Neural progenitor cell (in vitro differentiated cells): Measurements from ENCODE around the gene DNAJC30. TPM values are rescaled to one million over a fixed set of nuclear protein-coding genes. Genes with fewer than 3 reads are reported as not detected.

Experiments
- DNase-seq: peaks from one replicate; pipeline ENCODE4 v3.0.0-alpha.2; 2016; ENCODE audit warnings: low spot score
- H2AFZ ChIP-seq: fragments of 200-600 bp; sonication (generic); replicated peaks from 2 replicates; pipeline ENCODE4 v1.6.1; 2016; ENCODE audit warnings: antibody characterized with exemption
- H3F3A ChIP-seq: fragments of 200-600 bp; sonication (generic); 2 replicates; pipeline ENCODE4 v1.6.1; 2016; ENCODE audit warnings: antibody characterized with exemption, low read depth
- H3K27ac ChIP-seq: fragments of 200-600 bp; sonication (generic); 2 replicates; pipeline ENCODE4 v1.5.1; 2016; ENCODE audit warnings: mild to moderate bottlenecking
- H3K27me3 ChIP-seq: fragments of 200-600 bp; sonication (generic); 2 replicates; pipeline ENCODE4 v1.6.1; 2016; ENCODE audit warnings: mild to moderate bottlenecking, moderate library complexity
- H3K36me3 ChIP-seq: fragments of 200-600 bp; sonication (generic); 2 replicates; pipeline ENCODE4 v1.5.1; 2016
- H3K4me1 ChIP-seq: fragments of 200-600 bp; sonication (generic); 2 replicates; pipeline ENCODE4 v1.6.1; 2016; ENCODE audit warnings: mixed run types
- H3K4me2 ChIP-seq: fragments of 200-600 bp; sonication (generic); 2 replicates; pipeline ENCODE4 v1.6.1; 2016
- H3K4me3 ChIP-seq: fragments of 200-600 bp; sonication (generic); 2 replicates; pipeline ENCODE4 v1.5.1; 2016
- H3K79me2 ChIP-seq: fragments of 200-600 bp; sonication (generic); 2 replicates; pipeline ENCODE4 v1.6.1; 2016; ENCODE audit warnings: low read depth
- H3K9ac ChIP-seq: fragments of 200-600 bp; sonication (generic); 2 replicates; pipeline ENCODE4 v1.6.1; 2016
- H3K9me3 ChIP-seq: fragments of 200-600 bp; sonication (generic); 2 replicates; pipeline ENCODE4 v1.5.1; 2016; ENCODE audit warnings: low read depth
- H4K20me1 ChIP-seq: fragments of 200-600 bp; sonication (generic); 2 replicates; pipeline ENCODE4 v1.6.1; 2016; ENCODE audit warnings: low read depth
- H3K27ac Mint-ChIP-seq: 3 replicates; pipeline ENCODE4 v1.8.0; 2021; ENCODE audit warnings: mixed read lengths
- H3K27me3 Mint-ChIP-seq: 2 replicates; pipeline ENCODE4 v1.8.0; 2022; ENCODE audit warnings: low read depth, mild to moderate bottlenecking, inconsistent platforms, moderate library complexity, mixed read lengths; ENCODE audit not compliant: insufficient read depth
- H3K36me3 Mint-ChIP-seq: 3 replicates; pipeline ENCODE4 v1.8.0; 2021; ENCODE audit warnings: mixed read lengths
- H3K4me1 Mint-ChIP-seq: 3 replicates; pipeline ENCODE4 v1.8.0; 2021; ENCODE audit warnings: mixed read lengths
- H3K4me3 Mint-ChIP-seq: 3 replicates; pipeline ENCODE4 v1.8.0; 2021; ENCODE audit warnings: mild to moderate bottlenecking, moderate library complexity, mixed read lengths
- H3K9me3 Mint-ChIP-seq: 3 replicates; pipeline ENCODE4 v1.8.0; 2020; ENCODE audit warnings: mixed read lengths
- EZH2 ChIP-seq: fragments of 200-600 bp; sonication (generic); IDR thresholded peaks from 2 replicates; pipeline ENCODE4 v1.6.1; 2017; ENCODE audit warnings: antibody characterized with exemption, mild to moderate bottlenecking, moderate library complexity
- EZH2phosphoT487 ChIP-seq: fragments of 200-600 bp; sonication (generic); IDR thresholded peaks from 2 replicates; pipeline ENCODE4 v1.6.1; 2017; ENCODE audit warnings: antibody characterized with exemption
- total RNA-seq: library from RNA; depleted of rRNA; stranded (reverse); fragments of >200 nt; gene quantifications from 2 replicates; pipeline ENCODE4 v1.2.3, GENCODE V29; 2015; ENCODE audit warnings: low replicate concordance
- TF ChIP-seq, protein P1 (sequence below): fragments of 200-600 bp; sonication (generic); IDR thresholded peaks from 2 replicates; pipeline ENCODE4 v1.5.1; 2017; ENCODE audit warnings: antibody characterized with exemption, mild to moderate bottlenecking

Gene DNAJC30
- total RNA-seq, 1 donor from 2014 or later: 0.94 TPM

DNA sequence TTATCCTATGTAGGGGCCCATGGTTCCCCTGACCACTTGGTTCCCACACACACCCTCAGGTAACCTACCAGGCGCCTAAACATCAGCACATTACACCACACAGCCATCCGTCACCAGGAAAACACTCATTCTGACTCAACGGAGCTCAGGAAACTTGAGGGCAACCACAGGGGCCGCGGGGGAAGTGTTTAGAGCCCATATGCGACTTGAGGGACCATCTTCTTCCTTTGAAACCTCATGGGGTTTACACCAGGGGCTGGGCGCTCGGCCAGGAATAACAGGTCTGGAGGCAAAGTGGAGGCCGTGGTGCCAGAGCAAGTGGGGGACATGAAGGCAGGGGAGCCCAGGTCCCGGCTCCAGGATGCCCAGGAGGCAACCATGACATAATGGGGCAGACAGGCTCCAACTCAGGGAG, 34.7 kb upstream of the DNAJC30 start:
- H3K9ac ChIP-seq: no peak overlapping the region

DNA sequence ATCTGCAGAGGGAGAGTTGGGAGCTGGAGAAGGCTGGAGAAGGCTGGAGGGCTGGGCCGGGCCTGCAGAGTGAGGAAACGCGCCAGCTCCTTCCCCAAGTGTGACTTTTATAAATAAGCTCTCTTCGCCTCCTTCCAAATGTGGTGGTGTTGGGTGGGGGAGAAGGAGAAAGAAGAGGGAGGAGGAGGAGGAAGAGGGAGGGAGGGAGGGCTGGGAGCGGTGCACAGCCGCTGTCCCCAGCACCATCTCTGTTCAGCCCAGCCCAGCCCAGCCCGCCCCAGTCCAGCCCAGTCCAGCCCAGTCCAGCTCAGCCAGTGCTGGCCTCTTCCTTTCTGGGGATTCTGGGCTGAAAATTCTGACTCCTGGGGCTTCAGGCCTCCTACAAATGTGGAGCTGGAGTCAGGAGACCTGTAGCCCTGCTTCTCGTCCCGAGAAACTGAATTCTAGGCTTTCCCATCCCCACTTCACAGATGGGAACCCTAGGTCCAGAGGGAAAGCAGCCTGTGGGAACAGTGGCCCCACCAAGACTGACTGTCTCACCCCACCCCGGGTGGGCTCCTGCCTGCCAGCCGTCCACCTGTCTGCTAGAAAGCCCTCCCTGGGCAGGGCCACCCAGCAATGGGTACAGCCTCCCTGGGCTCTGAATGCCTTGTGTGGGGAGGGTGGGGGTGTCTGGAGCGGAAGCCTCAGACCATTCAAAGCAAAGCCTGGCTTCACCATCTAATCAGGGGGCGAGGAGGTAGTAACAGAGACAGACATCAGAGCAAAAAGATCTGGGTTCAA, 34.0 kb upstream of the DNAJC30 start:
- no peak overlapping the region for H3K27ac Mint-ChIP-seq
- H3K4me2 ChIP-seq: no peak overlapping the region
- H3K4me3 Mint-ChIP-seq: peak overlapping the region; percentile 80
- no peaks in the 10 kb centered on the region for H3K36me3 ChIP-seq
- no peaks in the 10 kb centered on the region for H3F3A ChIP-seq
- no peaks in the 10 kb centered on the region for H3K4me1 ChIP-seq
- H4K20me1 ChIP-seq: peaks cover 36% of the 10 kb centered on the region
- no peak overlapping the region for H3K4me3 ChIP-seq
- TF ChIP-seq EZH2: no peak
- TF ChIP-seq EZH2phosphoT487: no peak
- TF ChIP-seq, protein P1, sequence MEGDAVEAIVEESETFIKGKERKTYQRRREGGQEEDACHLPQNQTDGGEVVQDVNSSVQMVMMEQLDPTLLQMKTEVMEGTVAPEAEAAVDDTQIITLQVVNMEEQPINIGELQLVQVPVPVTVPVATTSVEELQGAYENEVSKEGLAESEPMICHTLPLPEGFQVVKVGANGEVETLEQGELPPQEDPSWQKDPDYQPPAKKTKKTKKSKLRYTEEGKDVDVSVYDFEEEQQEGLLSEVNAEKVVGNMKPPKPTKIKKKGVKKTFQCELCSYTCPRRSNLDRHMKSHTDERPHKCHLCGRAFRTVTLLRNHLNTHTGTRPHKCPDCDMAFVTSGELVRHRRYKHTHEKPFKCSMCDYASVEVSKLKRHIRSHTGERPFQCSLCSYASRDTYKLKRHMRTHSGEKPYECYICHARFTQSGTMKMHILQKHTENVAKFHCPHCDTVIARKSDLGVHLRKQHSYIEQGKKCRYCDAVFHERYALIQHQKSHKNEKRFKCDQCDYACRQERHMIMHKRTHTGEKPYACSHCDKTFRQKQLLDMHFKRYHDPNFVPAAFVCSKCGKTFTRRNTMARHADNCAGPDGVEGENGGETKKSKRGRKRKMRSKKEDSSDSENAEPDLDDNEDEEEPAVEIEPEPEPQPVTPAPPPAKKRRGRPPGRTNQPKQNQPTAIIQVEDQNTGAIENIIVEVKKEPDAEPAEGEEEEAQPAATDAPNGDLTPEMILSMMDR: no peak
- peaks cover 10% of the 10 kb centered on the region for H3K79me2 ChIP-seq
- no peaks in the 10 kb centered on the region for H3K9me3 Mint-ChIP-seq
- no peaks in the 10 kb centered on the region for H3K9me3 ChIP-seq
- peaks cover 14% of the 10 kb centered on the region for H3K4me1 Mint-ChIP-seq
- no peaks in the 10 kb centered on the region for H3K36me3 Mint-ChIP-seq
- H3K27me3 ChIP-seq: peaks cover 33% of the 10 kb centered on the region
- DNase-seq: no peak
- H3K27me3 Mint-ChIP-seq: peaks cover 14% of the 10 kb centered on the region
- no peak overlapping the region for H3K9ac ChIP-seq
- no peak overlapping the region for H2AFZ ChIP-seq
- H3K27ac ChIP-seq: no peak overlapping the region

More for the DNA sequence above, 34.7 kb upstream of the DNAJC30 start:
- Histone ChIP-seq H3K4me2 (peak overlapping the region; percentile 89), H3K4me3 (no peak overlapping the region), H3K27ac (no peak overlapping the region), H3K4me1 (no peaks in the 10 kb centered on the region), H3F3A (no peaks in the 10 kb centered on the region), H3K9me3 (no peaks in the 10 kb centered on the region), H2AFZ (no peak overlapping the region), H4K20me1 (peaks cover 30% of the 10 kb centered on the region), H3K36me3 (no peaks in the 10 kb centered on the region), H3K27me3 (peaks cover 33% of the 10 kb centered on the region), H3K79me2 (peaks cover 10% of the 10 kb centered on the region)
- Mint-ChIP-seq H3K36me3 (no peaks in the 10 kb centered on the region), H3K9me3 (no peaks in the 10 kb centered on the region), H3K4me3 (peak overlapping the region; percentile 80), H3K4me1 (peaks cover 14% of the 10 kb centered on the region), H3K27ac (no peak overlapping the region), H3K27me3 (peaks cover 14% of the 10 kb centered on the region)
- no peak for DNase-seq
- TF ChIP-seq, protein P1: no peak
- no peak for TF ChIP-seq EZH2phosphoT487
- TF ChIP-seq EZH2: no peak

DNA sequence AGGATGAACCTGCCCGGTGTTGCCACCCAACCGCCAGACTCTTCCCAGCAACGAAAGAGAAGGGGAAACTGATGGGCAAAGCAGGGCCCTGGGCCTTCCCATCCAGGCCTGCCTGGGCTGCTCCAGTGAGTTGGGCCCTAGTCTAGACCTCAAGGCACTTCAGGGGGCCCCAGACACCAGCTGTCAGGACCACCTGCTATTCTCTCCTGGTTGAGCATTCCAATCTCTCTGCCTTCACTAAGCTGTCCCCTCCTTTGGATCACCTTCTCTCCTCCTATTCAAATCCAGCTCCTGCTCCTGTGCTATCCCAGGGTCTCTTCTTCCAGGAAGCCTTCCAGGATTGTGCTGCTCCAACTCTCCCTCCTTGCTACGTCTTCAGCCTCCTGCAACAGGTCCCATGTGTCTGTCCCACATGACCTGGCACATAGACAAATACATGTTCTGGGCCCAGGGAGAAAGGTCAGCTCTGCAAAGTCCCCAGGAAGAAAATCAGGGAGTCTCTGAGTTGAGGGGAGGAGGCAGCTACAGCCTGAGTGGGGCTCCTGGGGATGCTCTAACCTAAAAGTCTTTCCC, 33.2 kb upstream of the DNAJC30 start:
- Histone ChIP-seq H3K4me1 (no peaks in the 10 kb centered on the region), H3K9me3 (no peaks in the 10 kb centered on the region), H3K4me3 (no peak overlapping the region), H3K27ac (no peak overlapping the region), H3K4me2 (no peak overlapping the region), H2AFZ (no peak overlapping the region), H3K27me3 (peaks cover 32% of the 10 kb centered on the region), H3K9ac (no peak overlapping the region), H3K79me2 (peaks cover 10% of the 10 kb centered on the region), H4K20me1 (peaks cover 42% of the 10 kb centered on the region), H3F3A (no peaks in the 10 kb centered on the region), H3K36me3 (no peaks in the 10 kb centered on the region)
- Mint-ChIP-seq H3K9me3 (no peaks in the 10 kb centered on the region), H3K4me1 (peaks cover 14% of the 10 kb centered on the region), H3K27me3 (peaks cover 10% of the 10 kb centered on the region), H3K36me3 (no peaks in the 10 kb centered on the region), H3K4me3 (no peak overlapping the region), H3K27ac (no peak overlapping the region)
- no peak for DNase-seq
- no peak for TF ChIP-seq EZH2phosphoT487
- TF ChIP-seq, protein P1: no peak
- TF ChIP-seq EZH2: no peak
